GM23338 (cell line): ENCODE data around the gene ASAP2. TPM values are rescaled to one million over a fixed set of nuclear protein-coding genes. Genes with fewer than 3 reads are reported as not detected.

Experiments used
- ATAC-seq: fragments of 200-7000 bp; cut with Tn5 transposase; 3 replicates; pipeline ENCODE4 v1.9.1; 2020
- DNase-seq: peaks from one replicate; pipeline ENCODE4 v3.0.0-alpha.2; 2015; ENCODE audit warnings: low spot score
- H2AFZ ChIP-seq: fragments of 200-600 bp; sonication (generic); 2 replicates; pipeline ENCODE4 v1.8.0; 2016; ENCODE audit warnings: antibody characterized with exemption, mild to moderate bottlenecking, moderate library complexity
- H3F3A ChIP-seq: fragments of 200-600 bp; sonication (generic); replicated peaks from 2 replicates; pipeline ENCODE4 v1.8.0; 2017; ENCODE audit warnings: antibody characterized with exemption, mixed run types, low read depth
- H3K27ac ChIP-seq: fragments of 200-600 bp; sonication (generic); 2 replicates; pipeline ENCODE4 v1.6.1; 2016; ENCODE audit warnings: low read depth
- H3K27me3 ChIP-seq: fragments of 200-600 bp; sonication (generic); 2 replicates; pipeline ENCODE4 v1.8.0; 2016; ENCODE audit warnings: mild to moderate bottlenecking, mixed run types, moderate library complexity; ENCODE audit not compliant: insufficient read depth
- H3K36me3 ChIP-seq: fragments of 200-600 bp; sonication (generic); 2 replicates; pipeline ENCODE4 v1.8.0; 2016; ENCODE audit warnings: mild to moderate bottlenecking; ENCODE audit not compliant: insufficient read depth
- H3K4me1 ChIP-seq: fragments of 200-600 bp; sonication (generic); 2 replicates; pipeline ENCODE4 v1.8.0; 2016; ENCODE audit warnings: mild to moderate bottlenecking, moderate library complexity; ENCODE audit not compliant: insufficient read depth
- H3K4me2 ChIP-seq: fragments of 200-600 bp; sonication (generic); 2 replicates; pipeline ENCODE4 v1.7.1; 2017; ENCODE audit warnings: mixed run types
- H3K4me3 ChIP-seq: fragments of 200-600 bp; sonication (generic); 2 replicates; pipeline ENCODE4 v1.6.1; 2016; ENCODE audit warnings: mixed run types
- H3K79me2 ChIP-seq: fragments of 200-600 bp; sonication (generic); replicated peaks from 2 replicates; pipeline ENCODE4 v1.8.0; 2017; ENCODE audit warnings: mild to moderate bottlenecking; ENCODE audit not compliant: insufficient read depth
- H3K9me2 ChIP-seq: fragments of 200-600 bp; sonication (generic); 2 replicates; pipeline ENCODE4 v1.8.0; 2017; ENCODE audit not compliant: insufficient read depth
- H4K20me1 ChIP-seq: fragments of 200-600 bp; sonication (generic); replicated peaks from 2 replicates; pipeline ENCODE4 v1.8.0; 2017; ENCODE audit warnings: mild to moderate bottlenecking; ENCODE audit not compliant: insufficient read depth
- H3K27ac Mint-ChIP-seq: 2 replicates; pipeline ENCODE4 v1.8.0; 2020; ENCODE audit warnings: inconsistent platforms, mild to moderate bottlenecking, moderate library complexity, mixed read lengths
- H3K27me3 Mint-ChIP-seq: 3 replicates; pipeline ENCODE4 v1.8.0; 2022; ENCODE audit warnings: low read depth, mild to moderate bottlenecking, moderate library complexity, mixed read lengths, inconsistent platforms; ENCODE audit not compliant: insufficient read depth, poor library complexity
- H3K36me3 Mint-ChIP-seq: 3 replicates; pipeline ENCODE4 v1.8.0; 2021; ENCODE audit warnings: low read depth, mild to moderate bottlenecking, inconsistent platforms, moderate library complexity, mixed read lengths
- H3K4me1 Mint-ChIP-seq: 3 replicates; pipeline ENCODE4 v1.8.0; 2020; ENCODE audit warnings: mild to moderate bottlenecking, inconsistent platforms, mixed read lengths
- H3K4me3 Mint-ChIP-seq: 3 replicates; pipeline ENCODE4 v1.8.0; 2021; ENCODE audit warnings: moderate library complexity, mild to moderate bottlenecking, inconsistent platforms, mixed read lengths
- H3K9me3 Mint-ChIP-seq: 3 replicates; pipeline ENCODE4 v1.8.0; 2020; ENCODE audit warnings: moderate library complexity, mild to moderate bottlenecking, inconsistent platforms, mixed read lengths
- CREB1 ChIP-seq: fragments of 250-450 bp; sonication (Bioruptor Pico); IDR thresholded peaks from 2 replicates; pipeline ENCODE4 v1.5.0; 2020; ENCODE audit warnings: low read depth, mild to moderate bottlenecking, moderate library complexity
- CTCF ChIP-seq, 2 experiments: fragments of 200-600 bp in 1 of 2; sonication (generic) in 1 of 2; conservative IDR thresholded peaks; 2 replicates each; pipeline versions ENCODE4 v1.5.1 to v1.6.1; 2016 to 2017; ENCODE audit warnings: antibody characterized with exemption in 2 of 2, low read depth in 2 of 2, mild to moderate bottlenecking in 2 of 2, moderate library complexity in 1 of 2
- ETS1 ChIP-seq: IDR thresholded peaks from 2 replicates; pipeline ENCODE4 v1.6.1; 2016; ENCODE audit warnings: antibody characterized with exemption
- EZH2 ChIP-seq: fragments of 200-600 bp; sonication (generic); IDR thresholded peaks from one replicate; pipeline ENCODE4 v1.8.0; 2017; ENCODE audit warnings: antibody characterized with exemption, mild to moderate bottlenecking, low read depth; ENCODE audit not compliant: unreplicated experiment
- EZH2phosphoT487 ChIP-seq: fragments of 200-600 bp; sonication (generic); IDR thresholded peaks from one replicate; pipeline ENCODE4 v1.8.1; 2018; ENCODE audit warnings: antibody characterized with exemption; ENCODE audit not compliant: unreplicated experiment
- POLR2AphosphoS5 ChIP-seq: IDR thresholded peaks from 2 replicates; pipeline ENCODE4 v1.6.1; 2016; ENCODE audit warnings: antibody characterized with exemption, low read depth
- REST ChIP-seq: IDR thresholded peaks from one replicate; pipeline ENCODE4 v1.6.1; 2018; ENCODE audit warnings: antibody characterized with exemption; ENCODE audit not compliant: unreplicated experiment
- STAT1 ChIP-seq: IDR thresholded peaks from one replicate; pipeline ENCODE4 v1.6.1; 2016; ENCODE audit warnings: antibody characterized with exemption; ENCODE audit not compliant: unreplicated experiment
- ZNF114 ChIP-seq: fragments of 250-450 bp; sonication (Bioruptor Pico); IDR thresholded peaks from 2 replicates; pipeline ENCODE4 v1.5.0; 2020; ENCODE audit warnings: mild to moderate bottlenecking, moderate library complexity
- ZNF331 ChIP-seq: fragments of 250-450 bp; sonication (Bioruptor Pico); IDR thresholded peaks from 2 replicates; pipeline ENCODE4 v1.5.0; 2020; ENCODE audit warnings: low read depth, mild to moderate bottlenecking, moderate library complexity
- ZNF462 ChIP-seq: fragments of 250-450 bp; sonication (Bioruptor Pico); IDR thresholded peaks from 2 replicates; pipeline ENCODE4 v1.5.0; 2020; ENCODE audit warnings: mild to moderate bottlenecking, moderate library complexity
- polyA plus RNA-seq: library from polyadenylated mRNA; unstranded; fragments of >200 nt; fragmentation: Nextera tagmentation; extraction: Ambion mirVana; gene quantifications from 2 replicates; pipeline ENCODE4 v1.2.1, GENCODE V29; 2016
- total RNA-seq: library from RNA; depleted of rRNA; stranded (reverse); fragments of >200 nt; shearing (Covaris generic); gene quantifications from 2 replicates; pipeline ENCODE4 v1.2.3, GENCODE V29; 2014

The ASAP2 gene
- total and polyA plus RNA-seq, 2 experiments from 2014 or later: 2.6 to 15.6 TPM

- Histone ChIP-seq H3F3A (0 out of 2 replicates have a peak, but pooled peaks cover 3% of the 10 kb centered on the region), H2AFZ (no peak overlapping the region), H3K4me3 (no peak overlapping the region), H4K20me1 (no peaks in the 10 kb centered on the region; the same call in 1 of the 2 replicates), H3K4me2 (no peak overlapping the region), H3K36me3 (no peaks in the 10 kb centered on the region), H3K79me2 (no peaks in the 10 kb centered on the region), H3K27ac (no peak overlapping the region), H3K9me2 (no peaks in the 10 kb centered on the region; the same call in 1 of the 2 replicates), H3K27me3 (peaks cover 25% of the 10 kb centered on the region), H3K4me1 (peaks cover 12% of the 10 kb centered on the region)
- Mint-ChIP-seq H3K27me3 (peaks cover 14% of the 10 kb centered on the region), H3K9me3 (no peaks in the 10 kb centered on the region), H3K36me3 (no peaks in the 10 kb centered on the region), H3K4me1 (peaks cover 22% of the 10 kb centered on the region), H3K27ac (no peak overlapping the region), H3K4me3 (no peak overlapping the region)
- no peak for TF ChIP-seq ZNF462 (CRISPR knock-in tag)
- no peak for TF ChIP-seq ZNF114 (CRISPR knock-in tag)
- no peak for TF ChIP-seq EZH2
- TF ChIP-seq CREB1 (CRISPR knock-in tag): no peak
- TF ChIP-seq POLR2AphosphoS5: no peak
- no peak for TF ChIP-seq ZNF331 (CRISPR knock-in tag)
- TF ChIP-seq ETS1: no peak
- TF ChIP-seq CTCF (conservative IDR thresholded peaks at IDR 0.05; ENCODE audit: low read depth in 2 of 2): no peak
- TF ChIP-seq REST: no peak
- no peak for TF ChIP-seq STAT1
- TF ChIP-seq EZH2phosphoT487: no peak
- ATAC-seq: no peak
- DNase-seq: no peak
These were observed 3.6 kb upstream of the ASAP2 start for GRCh38 chr2:9203006-9203405.
